Vagina (tissue), 2 donors: ENCODE measurements around the gene CST9. TPM values are rescaled to one million over a fixed set of nuclear protein-coding genes. Genes with fewer than 3 reads are reported as not detected.

Experiments
- DNase-seq, 2 donors: peaks; one replicate each; pipeline ENCODE4 v3.0.0-alpha.2; 2017; ENCODE audit errors: extremely low spot score in 2 of 2
- H3K27ac ChIP-seq: fragments of 200-600 bp; sonication (generic); one replicate; pipeline ENCODE4 v1.5.1; 2019
- H3K27me3 ChIP-seq: fragments of 200-600 bp; sonication (generic); one replicate; pipeline ENCODE4 v1.5.1; 2019
- H3K36me3 ChIP-seq, 2 donors: fragments of 200-600 bp; sonication (generic); one replicate each; pipeline ENCODE4 v1.5.1; 2017 to 2019
- H3K4me1 ChIP-seq: fragments of 200-600 bp; sonication (generic); one replicate; pipeline ENCODE4 v1.5.1; 2019
- H3K4me3 ChIP-seq, 2 donors: fragments of 200-600 bp; sonication (generic); 1 replicate in 1 of 2; 2 replicates in 1 of 2; pipeline ENCODE4 v1.5.1; 2016 to 2019
- H3K9me3 ChIP-seq: fragments of 200-600 bp; sonication (generic); one replicate; pipeline ENCODE4 v1.5.1; 2019
- CTCF ChIP-seq, 3 experiments: fragments of 450-650 bp in 2 of 3; fragments of 200-600 bp in 1 of 3; sonication (generic) in 1 of 3; IDR thresholded peaks; one replicate each; pipeline ENCODE4 v1.5.1; 2017 to 2019; ENCODE audit warnings: antibody characterized with exemption in 3 of 3, mild to moderate bottlenecking in 2 of 3, moderate library complexity in 2 of 3
- POLR2A ChIP-seq, 2 donors: fragments of 450-650 bp; IDR thresholded peaks; one replicate each; pipeline ENCODE4 v1.6.1; 2017; ENCODE audit warnings: antibody characterized with exemption in 2 of 2, mild to moderate bottlenecking in 2 of 2, moderate library complexity in 2 of 2
- POLR2AphosphoS5 ChIP-seq, 2 donors: sonication (generic); formaldehyde crosslinking; IDR thresholded peaks; one replicate each; pipeline ENCODE4 v1.9.0; 2017; ENCODE audit warnings: antibody characterized with exemption in 2 of 2, mild to moderate bottlenecking in 2 of 2, low read depth in 1 of 2; ENCODE audit not compliant: insufficient read depth in 1 of 2
- intact Hi-C: fragments of 100-400 bp; cut with DNase I; formaldehyde crosslinking; loops from one replicate; pipeline ENCODE4 v1.15.1; 2023
- total RNA-seq: library from RNA; depleted of rRNA; stranded (reverse); fragments of >200 nt; gene quantifications from one replicate; pipeline ENCODE4 v1.2.3, GENCODE V29; 2016

CST9 gene
- total RNA-seq, 1 donor from 2014 or later: not detected

- Histone ChIP-seq H3K27me3 (no peaks in the 10 kb centered on the region), H3K36me3 (no peaks in the 10 kb centered on the region), H3K9me3 (no peaks in the 10 kb centered on the region), H3K4me3 (no peak overlapping the region), H3K4me1 (peaks cover 26% of the 10 kb centered on the region), H3K27ac (no peak overlapping the region)
- no peak for DNase-seq
- TF ChIP-seq POLR2AphosphoS5 (IDR thresholded peaks at IDR 0.05; ENCODE audit: insufficient read depth in 1 of 2, low read depth in 1 of 2): no peak
- TF ChIP-seq CTCF (IDR thresholded peaks at IDR 0.05): no peak
- TF ChIP-seq POLR2A (IDR thresholded peaks at IDR 0.05): no peak
- intact Hi-C loops: no loop called here
Observed at GRCh38 chr20:23627501-23627900, 21.8 kb upstream of the CST9 start.

- intact Hi-C loops: no loop called here
- TF ChIP-seq POLR2A (IDR thresholded peaks at IDR 0.05) (no peak), CTCF (IDR thresholded peaks at IDR 0.05) (no peak), POLR2AphosphoS5 (IDR thresholded peaks at IDR 0.05; ENCODE audit: insufficient read depth in 1 of 2, low read depth in 1 of 2) (peak in 1 of 2 donors; percentile 31)
- peak in 1 of 2 donors; percentile 79 for DNase-seq
- H3K27ac ChIP-seq: peak overlapping the region; percentile 56
- peaks cover 33% of the 10 kb centered on the region for H3K4me1 ChIP-seq
- no peak overlapping the region for H3K4me3 ChIP-seq
- no peaks in the 10 kb centered on the region for H3K27me3 ChIP-seq
- H3K36me3 ChIP-seq: no peaks in the 10 kb centered on the region
- H3K9me3 ChIP-seq: no peaks in the 10 kb centered on the region
Observed at GRCh38 chr20:23626040-23626620, 20.4 kb upstream of the CST9 start.

GRCh38 chr20:23625236-23625964, 19.7 kb upstream of the CST9 start:
- Histone ChIP-seq H3K36me3 (no peaks in the 10 kb centered on the region), H3K9me3 (no peaks in the 10 kb centered on the region), H3K27ac (peak overlapping the region; percentile 56), H3K27me3 (no peaks in the 10 kb centered on the region), H3K4me1 (peaks cover 33% of the 10 kb centered on the region), H3K4me3 (no peak overlapping the region)
- DNase-seq: peak in 1 of 2 donors; percentile 83
- TF ChIP-seq CTCF (IDR thresholded peaks at IDR 0.05) (no peak), POLR2A (IDR thresholded peaks at IDR 0.05) (no peak), POLR2AphosphoS5 (IDR thresholded peaks at IDR 0.05; ENCODE audit: insufficient read depth in 1 of 2, low read depth in 1 of 2) (no peak)
- intact Hi-C loops: no loop called here

DNA sequence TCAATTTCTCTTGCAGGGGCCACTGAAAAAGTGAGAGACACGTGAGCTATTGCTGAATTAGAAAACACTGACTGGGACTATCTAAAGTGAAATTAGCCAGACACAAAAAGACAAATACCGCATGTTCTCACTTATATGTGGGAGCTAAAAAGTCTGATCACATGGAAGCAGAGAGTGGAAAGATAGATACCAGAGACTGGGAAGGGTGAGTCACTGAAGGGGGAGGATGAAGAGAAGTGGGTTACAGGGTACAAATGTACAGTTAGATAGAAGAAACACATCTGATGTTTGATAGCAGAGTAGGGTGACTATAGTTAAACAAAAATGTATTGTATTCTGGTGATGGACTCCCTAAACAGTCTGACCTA, 18.6 kb upstream of the CST9 start:
- intact Hi-C loops: loop anchor here (5.0 kb wide), 1 partner anchor 262 kb away; the partner anchor contains the start of gene GZF1
- H3K4me1 ChIP-seq: peaks cover 33% of the 10 kb centered on the region
- peak overlapping the region; percentile 87 for H3K27ac ChIP-seq

More for the DNA sequence above, 18.6 kb upstream of the CST9 start:
- Histone ChIP-seq H3K4me3 (no peak overlapping the region), H3K9me3 (no peaks in the 10 kb centered on the region), H3K27me3 (no peaks in the 10 kb centered on the region), H3K36me3 (no peaks in the 10 kb centered on the region)
- no peak for DNase-seq
- no peak for TF ChIP-seq POLR2A (IDR thresholded peaks at IDR 0.05)
- no peak for TF ChIP-seq CTCF (IDR thresholded peaks at IDR 0.05)
- TF ChIP-seq POLR2AphosphoS5 (IDR thresholded peaks at IDR 0.05; ENCODE audit: insufficient read depth in 1 of 2, low read depth in 1 of 2): no peak
